Kidney (tissue), 14 donors: ENCODE data around the gene POGK. TPM values are rescaled to one million over a fixed set of nuclear protein-coding genes. Genes with fewer than 3 reads are reported as not detected.

Experiments
- DNase-seq, 5 donors: peaks; one replicate each; pipeline ENCODE4 v3.0.0-alpha.2; 2013 to 2020
- FAIRE-seq: peaks from 2 replicates; lab custom pipeline; 2012; peaks lifted over from hg19 to GRCh38; lab: Jason Lieb, UNC
- H3K27ac ChIP-seq, 2 donors: one replicate each; pipeline ENCODE4 v1.7.0; 2013; ENCODE audit warnings: low read depth in 2 of 2, low read length in 2 of 2, inconsistent platforms in 1 of 2
- H3K27me3 ChIP-seq: one replicate; pipeline ENCODE4 v1.7.1; 2013; ENCODE audit warnings: low read length, inconsistent platforms; ENCODE audit not compliant: control insufficient read depth, insufficient read depth
- H3K36me3 ChIP-seq, 3 donors: one replicate each; pipeline versions ENCODE4 v1.7.0 to v1.7.1; 2013; ENCODE audit warnings: low read length in 3 of 3, control low read depth in 1 of 3, inconsistent platforms in 1 of 3; ENCODE audit not compliant: insufficient read depth in 3 of 3, control insufficient read depth in 2 of 3
- H3K4me1 ChIP-seq, 3 donors: one replicate each; pipeline versions ENCODE4 v1.7.0 to v1.7.1; 2013; ENCODE audit warnings: low read length in 3 of 3, inconsistent platforms in 1 of 3, low read depth in 1 of 3; ENCODE audit not compliant: control insufficient read depth in 2 of 3, insufficient read depth in 2 of 3
- H3K4me3 ChIP-seq, 3 donors: one replicate each; pipeline versions ENCODE4 v1.7.0 to v1.8.1; 2013; ENCODE audit warnings: low read length in 3 of 3, control low read depth in 1 of 3, inconsistent platforms in 1 of 3
- H3K9ac ChIP-seq, 3 donors: one replicate each; pipeline versions ENCODE4 v1.7.0 to v1.7.1; 2013; ENCODE audit warnings: low read length in 3 of 3, control low read depth in 1 of 3, inconsistent platforms in 1 of 3
- H3K9me3 ChIP-seq, 3 donors: one replicate each; pipeline versions ENCODE4 v1.7.0 to v1.7.1; 2013; ENCODE audit warnings: low read length in 3 of 3, control low read depth in 1 of 3, inconsistent platforms in 1 of 3; ENCODE audit not compliant: control insufficient read depth in 2 of 3, insufficient read depth in 1 of 3
- CTCF ChIP-seq: IDR thresholded peaks from 3 replicates; pipeline ENCODE4 v1.5.1; 2012; ENCODE audit warnings: mild to moderate bottlenecking, moderate library complexity, borderline replicate concordance; ENCODE audit not compliant: insufficient read depth; ENCODE audit errors: extremely low read depth
- intact Hi-C: fragments of 100-400 bp; cut with DNase I; formaldehyde crosslinking; loops from one replicate; pipeline ENCODE4 v1.11.1; 2022
- polyA plus RNA-seq: library from polyadenylated mRNA; stranded (reverse); fragments of 350-450 nt; fragmentation: Illumina TruSeq; extraction: RNeasy Lipid Tissue Mini Kit (QIAGEN cat#74804); gene quantifications from one replicate; pipeline ENCODE4 v1.2.3, GENCODE V29; 2014; ENCODE audit warnings: low read depth, low replicate concordance; ENCODE audit not compliant: insufficient read depth
- total RNA-seq: library from RNA; stranded (reverse); fragmentation: NEBNext Ultra II Directional; extraction: Animal tissue kit (Norgen Biotek cat#: 25700); gene quantifications from one replicate; pipeline ENCODE4 v1.2.1, GENCODE V29; 2021
- donor health status: control.
- donor health status: control.
- donor health status: control.
- donor health status: control.
- donor health status: control.
- donor health status: DM: yes; HTN: yes; CAD: no.
- donor health status: Normal renal cell carcinoma (clear cell type).

POGK gene
- total and polyA plus RNA-seq, 2 donors from 2014 or later: 13.1 to 40.7 TPM

DNA sequence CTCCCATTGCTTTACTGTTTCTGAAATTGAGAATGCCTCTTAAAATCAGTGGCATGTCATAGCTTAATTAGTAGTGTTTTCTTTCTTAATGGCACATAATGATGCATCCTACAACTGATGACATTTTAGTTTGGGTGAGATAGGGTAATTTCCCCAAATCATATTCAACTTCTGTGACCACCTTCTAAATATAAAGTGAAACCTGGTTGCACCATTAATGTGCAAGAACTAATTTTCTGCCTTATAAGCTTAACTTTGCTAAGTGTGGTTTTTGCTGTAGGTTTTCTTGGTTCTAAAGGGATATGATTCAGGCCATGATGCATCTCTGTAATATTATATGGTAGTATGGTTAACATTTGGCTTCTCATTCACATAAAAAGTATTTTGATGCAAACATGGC, 8.9 kb downstream of the POGK start:
- DNase-seq (no peak), FAIRE-seq (no peak)
- H3K27me3 ChIP-seq: no peaks in the 10 kb centered on the region
- H3K36me3 ChIP-seq: peaks cover 8 to 67% (median 50%) of the 10 kb centered on the region in 3 donors
- no peak overlapping the region for H3K4me3 ChIP-seq
- TF ChIP-seq CTCF: no peak
- no peaks in the 10 kb centered on the region for H3K9me3 ChIP-seq
- H3K4me1 ChIP-seq: peaks cover 0 to 19% (median 9%) of the 10 kb centered on the region in 3 donors
- intact Hi-C loops: no loop called here
- no peak overlapping the region for H3K27ac ChIP-seq
- no peak overlapping the region for H3K9ac ChIP-seq

DNA sequence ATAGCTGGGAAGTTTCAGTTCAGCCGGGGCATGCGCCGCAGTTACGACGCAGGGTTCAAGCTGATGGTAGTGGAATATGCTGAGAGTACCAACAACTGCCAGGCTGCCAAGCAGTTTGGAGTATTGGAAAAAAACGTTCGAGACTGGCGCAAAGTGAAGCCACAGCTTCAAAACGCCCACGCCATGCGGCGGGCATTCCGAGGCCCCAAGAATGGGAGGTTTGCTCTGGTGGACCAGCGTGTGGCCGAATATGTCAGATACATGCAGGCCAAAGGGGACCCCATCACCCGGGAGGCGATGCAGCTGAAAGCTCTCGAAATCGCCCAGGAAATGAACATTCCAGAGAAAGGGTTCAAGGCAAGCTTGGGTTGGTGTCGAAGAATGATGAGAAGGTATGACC, 9.9 kb downstream of the POGK start:
- FAIRE-seq: no peak
- intact Hi-C loops: no loop called here
- Histone ChIP-seq H3K4me1 (peaks cover 0 to 11% (median 7%) of the 10 kb centered on the region in 3 donors), H3K9me3 (no peaks in the 10 kb centered on the region), H3K27me3 (no peaks in the 10 kb centered on the region), H3K4me3 (no peak overlapping the region), H3K27ac (no peak overlapping the region), H3K36me3 (peaks cover 4 to 67% (median 48%) of the 10 kb centered on the region in 3 donors), H3K9ac (no peak overlapping the region)
- DNase-seq: no peak
- no peak for TF ChIP-seq CTCF

- H3K36me3 ChIP-seq: peaks cover 4 to 59% (median 42%) of the 10 kb centered on the region in 3 donors
- H3K9me3 ChIP-seq: no peaks in the 10 kb centered on the region
- intact Hi-C loops: no loop called here
- no peak overlapping the region for H3K9ac ChIP-seq
- H3K27ac ChIP-seq: no peak overlapping the region
- H3K4me1 ChIP-seq: peaks cover 0 to 3% (median 0%) of the 10 kb centered on the region in 3 donors
- no peak for TF ChIP-seq CTCF
- no peak for DNase-seq
- H3K4me3 ChIP-seq: no peak overlapping the region
- no peaks in the 10 kb centered on the region for H3K27me3 ChIP-seq
- no peak for FAIRE-seq
These were observed 13.6 kb downstream of the POGK start for GRCh38 chr1:166852918-166853317.

DNA sequence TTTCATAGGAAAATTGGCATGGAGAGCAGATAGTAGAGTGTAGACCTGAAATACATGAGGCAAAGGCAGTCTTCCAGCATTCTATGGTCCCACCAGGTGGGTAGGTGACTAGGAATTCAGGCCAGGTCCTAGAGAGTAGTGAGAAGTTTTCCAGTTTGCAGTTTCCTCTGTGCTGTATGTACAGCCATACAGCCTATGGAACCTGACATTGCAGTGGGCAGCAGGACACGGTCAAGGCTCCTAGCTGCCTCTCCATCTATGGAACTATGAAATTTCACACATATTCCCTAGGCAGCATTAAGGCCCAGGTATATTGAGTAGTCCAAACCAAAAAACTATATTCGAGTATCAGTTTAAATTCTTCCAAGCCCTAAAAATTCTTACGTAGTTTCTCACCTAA, 16.3 kb downstream of the POGK start:
- Histone ChIP-seq H3K4me3 (no peak overlapping the region), H3K9ac (no peak overlapping the region), H3K27me3 (no peaks in the 10 kb centered on the region), H3K4me1 (peaks cover 0 to under 1% (median 0%) of the 10 kb centered on the region in 3 donors), H3K36me3 (peaks cover 5 to 39% (median 29%) of the 10 kb centered on the region in 3 donors), H3K9me3 (no peaks in the 10 kb centered on the region), H3K27ac (no peak overlapping the region)
- DNase-seq (no peak), FAIRE-seq (no peak)
- no peak for TF ChIP-seq CTCF
- intact Hi-C loops: no loop called here
